Trophoblast cell (in vitro differentiated cells and primary cell): ENCODE data around the gene PLXDC2.

Experiments used
- DNase-seq, 2 donors: peaks; one replicate each; pipeline ENCODE4 v3.0.0-alpha.2; 2016
- H2AFZ ChIP-seq: 2 replicates; pipeline ENCODE4 v1.6.1; 2013; ENCODE audit warnings: low read length, moderate library complexity, mild to moderate bottlenecking; ENCODE audit not compliant: insufficient read depth, poor library complexity
- H2AK5ac ChIP-seq: 2 replicates; pipeline ENCODE4 v1.6.1; 2013; ENCODE audit warnings: mild to moderate bottlenecking, low read length
- H2BK120ac ChIP-seq: 2 replicates; pipeline ENCODE4 v1.6.1; 2013; ENCODE audit warnings: low read length, mild to moderate bottlenecking, moderate library complexity; ENCODE audit not compliant: insufficient read depth, poor library complexity
- H2BK12ac ChIP-seq: 2 replicates; pipeline ENCODE4 v1.6.1; 2013; ENCODE audit warnings: mild to moderate bottlenecking, low read length, moderate library complexity
- H2BK5ac ChIP-seq: 2 replicates; pipeline ENCODE4 v1.6.1; 2013; ENCODE audit warnings: low read length, low read depth, moderate library complexity, mild to moderate bottlenecking; ENCODE audit not compliant: poor library complexity
- H3K14ac ChIP-seq: 2 replicates; pipeline ENCODE4 v1.6.1; 2013; ENCODE audit warnings: mild to moderate bottlenecking, low read length
- H3K18ac ChIP-seq: 2 replicates; pipeline ENCODE4 v1.6.1; 2013; ENCODE audit warnings: mild to moderate bottlenecking, low read length
- H3K23ac ChIP-seq: 2 replicates; pipeline ENCODE4 v1.6.1; 2013; ENCODE audit warnings: low read length
- H3K27ac ChIP-seq: 2 replicates; pipeline ENCODE4 v1.5.1; 2013; ENCODE audit warnings: low read depth, mild to moderate bottlenecking, inconsistent platforms, low read length, moderate library complexity
- H3K27me3 ChIP-seq: 2 replicates; pipeline ENCODE4 v1.6.1; 2013; ENCODE audit warnings: inconsistent platforms, mild to moderate bottlenecking, low read length, moderate library complexity; ENCODE audit not compliant: insufficient read depth
- H3K36me3 ChIP-seq, 2 experiments: 1 replicate in 1 of 2; 2 replicates in 1 of 2; pipeline ENCODE4 v1.6.1; 2013; ENCODE audit warnings: low read length in 2 of 2, mild to moderate bottlenecking in 2 of 2, moderate library complexity in 1 of 2; ENCODE audit not compliant: insufficient read depth in 2 of 2, control insufficient read depth in 1 of 2
- H3K4ac ChIP-seq: 2 replicates; pipeline ENCODE4 v1.6.1; 2013; ENCODE audit warnings: low read depth, mild to moderate bottlenecking, low read length, moderate library complexity
- H3K4me1 ChIP-seq, 2 experiments: 1 replicate in 1 of 2; 2 replicates in 1 of 2; pipeline ENCODE4 v1.6.1; 2013; ENCODE audit warnings: low read length in 2 of 2, mild to moderate bottlenecking in 2 of 2, moderate library complexity in 1 of 2; ENCODE audit not compliant: insufficient read depth in 2 of 2, control insufficient read depth in 1 of 2
- H3K4me2 ChIP-seq: 2 replicates; pipeline ENCODE4 v1.6.1; 2013; ENCODE audit warnings: inconsistent platforms, mild to moderate bottlenecking, low read length, moderate library complexity
- H3K4me3 ChIP-seq: 2 replicates; pipeline ENCODE4 v1.5.1; 2013; ENCODE audit warnings: mild to moderate bottlenecking, low read depth, low read length, inconsistent platforms
- H3K79me1 ChIP-seq: one replicate; pipeline ENCODE4 v1.6.1; 2013; ENCODE audit warnings: low read length
- H3K79me2 ChIP-seq: 2 replicates; pipeline ENCODE4 v1.6.1; 2013; ENCODE audit warnings: low read length, mild to moderate bottlenecking; ENCODE audit not compliant: control insufficient read depth, insufficient read depth, poor library complexity
- H3K9ac ChIP-seq: 2 replicates; pipeline ENCODE4 v1.6.1; 2013; ENCODE audit warnings: mild to moderate bottlenecking, low read length
- H3K9me3 ChIP-seq: 2 replicates; pipeline ENCODE4 v1.6.1; 2013; ENCODE audit warnings: low read depth, mild to moderate bottlenecking, control low read depth, inconsistent platforms, low read length; ENCODE audit not compliant: insufficient read depth
- H4K12ac ChIP-seq: 2 replicates; pipeline ENCODE4 v1.6.1; 2013; ENCODE audit warnings: low read depth, mild to moderate bottlenecking, low read length, moderate library complexity
- H4K8ac ChIP-seq: 2 replicates; pipeline ENCODE4 v1.6.1; 2013; ENCODE audit warnings: low read depth, mild to moderate bottlenecking, low read length, moderate library complexity
- H4K91ac ChIP-seq: one replicate; pipeline ENCODE4 v1.6.1; 2013; ENCODE audit warnings: low read depth, mild to moderate bottlenecking, low read length, moderate library complexity
- WGBS: extraction: QIAGEN DNeasy Blood & Tissue Kit; methylation state at CpG from one replicate; pipeline ENCODE4 v1.1.7; 2013; ENCODE audit warnings: missing lambda C conversion rate; ENCODE audit not compliant: insufficient read length, insufficient coverage; ENCODE audit errors: extremely low coverage; 5-methylcytosine and 5-hydroxymethylcytosine counted together

PLXDC2 gene

GRCh38 chr10:19919671-19920070 is 103.4 kb downstream of the PLXDC2 start:
- Histone ChIP-seq H2AK5ac (no peak overlapping the region), H2BK120ac (no peak overlapping the region), H3K27ac (no peak overlapping the region), H3K79me1 (peaks cover 2% of the 10 kb centered on the region), H3K9ac (no peak overlapping the region), H3K4me3 (no peak overlapping the region), H3K14ac (no peak overlapping the region), H4K91ac (no peak overlapping the region), H3K27me3 (no peaks in the 10 kb centered on the region), H3K23ac (no peak overlapping the region), H4K12ac (no peak overlapping the region), H4K8ac (no peak overlapping the region), H3K18ac (no peak overlapping the region), H3K9me3 (no peaks in the 10 kb centered on the region), H2BK12ac (no peak overlapping the region), H2AFZ (no peak overlapping the region), H3K4me2 (no peak overlapping the region), H3K4me1 (peaks cover 5 to 14% of the 10 kb centered on the region in 2 experiments), H3K79me2 (no peaks in the 10 kb centered on the region), H2BK5ac (no peak overlapping the region), H3K36me3 (no peaks in the 10 kb centered on the region), H3K4ac (no peak overlapping the region)
- no CpG with 5 or more reads among the region's 2 CpGs for WGBS
- DNase-seq = no peak

DNA sequence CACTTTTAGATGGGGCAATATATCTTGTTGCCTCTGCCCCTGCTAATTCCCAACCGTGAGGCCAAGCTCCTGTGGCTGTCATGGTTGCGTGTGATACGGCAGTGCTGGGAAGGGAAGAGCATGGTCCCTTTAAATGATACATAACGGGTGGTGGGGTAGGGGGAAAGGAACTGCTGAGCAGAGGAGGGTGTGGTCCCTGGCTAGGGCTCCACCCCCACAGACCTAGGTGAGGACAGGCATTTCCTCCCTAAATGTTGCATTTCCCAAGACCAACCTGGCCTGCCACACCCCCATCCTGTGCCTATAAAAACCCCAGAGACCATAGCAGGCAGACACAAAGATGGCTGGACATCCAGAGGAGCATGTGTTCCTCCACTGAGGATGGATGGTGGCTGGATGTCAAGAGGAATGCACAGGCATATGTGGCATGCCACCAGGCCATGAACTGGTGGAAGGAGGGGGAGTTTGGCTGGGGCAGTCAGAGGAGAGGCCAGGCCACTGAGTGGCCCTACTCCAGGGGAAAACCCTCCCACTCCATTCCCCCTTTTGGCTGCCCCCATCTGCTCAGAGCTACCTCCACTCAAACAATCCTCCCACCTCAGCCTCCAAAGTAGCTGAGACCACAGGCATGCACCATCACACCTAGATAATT is 104.0 kb downstream of the PLXDC2 start:
- Histone ChIP-seq H3K4me3 (no peak overlapping the region), H3K23ac (no peak overlapping the region), H3K9ac (no peak overlapping the region), H3K4ac (no peak overlapping the region), H4K12ac (no peak overlapping the region), H2BK5ac (no peak overlapping the region), H3K18ac (no peak overlapping the region), H3K9me3 (no peaks in the 10 kb centered on the region), H2BK120ac (no peak overlapping the region), H3K79me1 (peaks cover 2% of the 10 kb centered on the region), H3K79me2 (no peaks in the 10 kb centered on the region), H3K14ac (no peak overlapping the region), H2AK5ac (no peak overlapping the region), H3K4me1 (peaks cover 5 to 17% of the 10 kb centered on the region in 2 experiments), H4K91ac (no peak overlapping the region), H3K4me2 (no peak overlapping the region), H3K27ac (no peak overlapping the region), H3K36me3 (no peaks in the 10 kb centered on the region), H3K27me3 (no peaks in the 10 kb centered on the region), H2BK12ac (no peak overlapping the region), H4K8ac (no peak overlapping the region), H2AFZ (no peak overlapping the region)
- WGBS = no CpG with 5 or more reads among the region's 4 CpGs
- DNase-seq = no peak

GRCh38 chr10:19921300-19922140 is 105.3 kb downstream of the PLXDC2 start:
- no peak overlapping the region for H4K8ac ChIP-seq
- H2AK5ac ChIP-seq = no peak overlapping the region
- peaks cover 2% of the 10 kb centered on the region for H3K79me1 ChIP-seq
- H2BK120ac ChIP-seq = no peak overlapping the region
- H3K27me3 ChIP-seq = no peaks in the 10 kb centered on the region
- DNase-seq = no peak
- H4K12ac ChIP-seq = no peak overlapping the region
- H3K4me1 ChIP-seq = peaks cover 5 to 17% of the 10 kb centered on the region in 2 experiments
- no peak overlapping the region for H2AFZ ChIP-seq
- H2BK5ac ChIP-seq = no peak overlapping the region
- no peak overlapping the region for H3K4me3 ChIP-seq
- no peak overlapping the region for H4K91ac ChIP-seq
- H3K14ac ChIP-seq = no peak overlapping the region
- H3K9me3 ChIP-seq = no peaks in the 10 kb centered on the region
- H3K27ac ChIP-seq = no peak overlapping the region
- no peak overlapping the region for H2BK12ac ChIP-seq
- H3K36me3 ChIP-seq = no peaks in the 10 kb centered on the region
- no peak overlapping the region for H3K4ac ChIP-seq
- H3K79me2 ChIP-seq = no peaks in the 10 kb centered on the region
- no CpG with 5 or more reads among the region's 13 CpGs for WGBS
- H3K9ac ChIP-seq = no peak overlapping the region
- no peak overlapping the region for H3K23ac ChIP-seq
- no peak overlapping the region for H3K18ac ChIP-seq
- no peak overlapping the region for H3K4me2 ChIP-seq

GRCh38 chr10:19922236-19922963 is 106.2 kb downstream of the PLXDC2 start:
- H3K79me2 ChIP-seq = no peaks in the 10 kb centered on the region
- H2AK5ac ChIP-seq = no peak overlapping the region
- WGBS = no CpG with 5 or more reads among the region's 3 CpGs
- H3K9ac ChIP-seq = no peak overlapping the region
- no peaks in the 10 kb centered on the region for H3K36me3 ChIP-seq
- peaks cover 5 to 17% of the 10 kb centered on the region in 2 experiments for H3K4me1 ChIP-seq
- no peak overlapping the region for H3K4ac ChIP-seq
- no peaks in the 10 kb centered on the region for H3K27me3 ChIP-seq
- no peak overlapping the region for H3K18ac ChIP-seq
- no peak overlapping the region for H4K8ac ChIP-seq
- no peak overlapping the region for H3K27ac ChIP-seq
- H2BK12ac ChIP-seq = no peak overlapping the region
- H2BK120ac ChIP-seq = no peak overlapping the region
- no peak for DNase-seq
- no peak overlapping the region for H3K14ac ChIP-seq
- no peak overlapping the region for H4K91ac ChIP-seq
- H4K12ac ChIP-seq = no peak overlapping the region
- no peak overlapping the region for H3K4me2 ChIP-seq
- no peak overlapping the region for H3K23ac ChIP-seq
- H3K4me3 ChIP-seq = no peak overlapping the region
- H2AFZ ChIP-seq = no peak overlapping the region
- H3K79me1 ChIP-seq = no peaks in the 10 kb centered on the region
- no peak overlapping the region for H2BK5ac ChIP-seq
- no peaks in the 10 kb centered on the region for H3K9me3 ChIP-seq
